IMR-90 (cell line): Measurements from ENCODE around the gene KRTAP19-8. TPM values are rescaled to one million over a fixed set of nuclear protein-coding genes. Genes with fewer than 3 reads are reported as not detected.

Experiments
- ATAC-seq: fragments of 200-7000 bp; cut with Tn5 transposase; 2 replicates; pipeline ENCODE4 v1.9.1; 2020; ENCODE audit warnings: low read depth, mild to moderate bottlenecking, moderate library complexity
- BruUV-seq: library from RNA; stranded (reverse); fragments of 400-500 nt; replicated peaks from 2 replicates; lab custom pipeline; 2021; lab: Mats Ljungman, UMichigan
- CTCF ChIA-PET: fragments of 300-600 bp; formaldehyde crosslinking; extraction: SDS; loops from one replicate; lab custom pipeline; 2021; ENCODE audit warnings: antibody characterized with exemption; lab: Yijun Ruan, JAX
- POLR2A ChIA-PET: fragments of 300-600 bp; sonication (Branson Sonifier 250); formaldehyde crosslinking; loops from one replicate; lab custom pipeline; 2022; ENCODE audit warnings: antibody characterized with exemption; ENCODE audit not compliant: unreplicated experiment; lab: Charles Lee
- DNase-seq: peaks from one replicate; pipeline ENCODE4 v3.0.0; 2013
- H2AFZ ChIP-seq: replicated peaks from 2 replicates; pipeline ENCODE3; 2013; ENCODE audit warnings: low read length, mild to moderate bottlenecking; ENCODE audit not compliant: poor library complexity
- H2AK5ac ChIP-seq: 2 replicates; pipeline ENCODE4 v1.6.1; 2013; ENCODE audit warnings: low read depth, low read length, inconsistent platforms
- H2AK9ac ChIP-seq: replicated peaks from 2 replicates; pipeline ENCODE3; 2013; ENCODE audit warnings: mild to moderate bottlenecking, low read depth, low read length, moderate library complexity; ENCODE audit not compliant: poor library complexity
- H2BK120ac ChIP-seq: 2 replicates; pipeline ENCODE4 v1.6.1; 2013; ENCODE audit warnings: low read depth, low read length, inconsistent platforms
- H2BK15ac ChIP-seq: 3 replicates; pipeline ENCODE4 v1.6.1; 2013; ENCODE audit warnings: low read depth, low read length, inconsistent platforms
- H2BK20ac ChIP-seq: 2 replicates; pipeline ENCODE4 v1.6.1; 2013; ENCODE audit warnings: low read depth, mild to moderate bottlenecking, inconsistent platforms, low read length, moderate library complexity
- H2BK5ac ChIP-seq: 2 replicates; pipeline ENCODE4 v1.6.1; 2013; ENCODE audit warnings: mild to moderate bottlenecking, low read depth, low read length, inconsistent platforms; ENCODE audit not compliant: poor library complexity, severe bottlenecking
- H3K14ac ChIP-seq: replicated peaks from 2 replicates; pipeline ENCODE4 v1.6.1; 2013; ENCODE audit warnings: low read depth, low read length, inconsistent platforms
- H3K18ac ChIP-seq: 2 replicates; pipeline ENCODE4 v1.6.1; 2013; ENCODE audit warnings: low read depth, low read length, control low read depth
- H3K23ac ChIP-seq: 2 replicates; pipeline ENCODE4 v1.6.1; 2013; ENCODE audit warnings: low read depth, low read length, inconsistent platforms
- H3K27ac ChIP-seq: 2 replicates; pipeline ENCODE4 v1.5.1; 2013; ENCODE audit warnings: mild to moderate bottlenecking, control low read depth, low read length; ENCODE audit not compliant: insufficient read depth
- H3K27me3 ChIP-seq: 2 replicates; pipeline ENCODE4 v1.6.1; 2013; ENCODE audit warnings: low read length; ENCODE audit not compliant: control insufficient read depth, insufficient read depth
- H3K36me3 ChIP-seq: 2 replicates; pipeline ENCODE4 v1.6.1; 2013; ENCODE audit warnings: low read length, mixed read lengths; ENCODE audit not compliant: control insufficient read depth, insufficient read depth
- H3K4ac ChIP-seq: 2 replicates; pipeline ENCODE4 v1.6.1; 2013; ENCODE audit warnings: low read depth, low read length, inconsistent platforms
- H3K4me1 ChIP-seq: 2 replicates; pipeline ENCODE4 v1.6.1; 2013; ENCODE audit warnings: low read length, mixed read lengths; ENCODE audit not compliant: control insufficient read depth, insufficient read depth
- H3K4me2 ChIP-seq: 2 replicates; pipeline ENCODE4 v1.6.1; 2013; ENCODE audit warnings: low read depth, mild to moderate bottlenecking, control low read depth, low read length, moderate library complexity
- H3K4me3 ChIP-seq: 2 replicates; pipeline ENCODE4 v1.5.1; 2013; ENCODE audit warnings: low read depth, mild to moderate bottlenecking, control low read depth, low read length, moderate library complexity; ENCODE audit not compliant: insufficient read depth
- H3K56ac ChIP-seq: 2 replicates; pipeline ENCODE4 v1.6.1; 2013; ENCODE audit warnings: low read length, inconsistent platforms; ENCODE audit not compliant: insufficient read depth; ENCODE audit errors: extremely low read depth
- H3K79me1 ChIP-seq, 2 experiments: 2 replicates each; pipeline ENCODE4 v1.6.1; 2013; ENCODE audit warnings: low read length in 2 of 2, inconsistent platforms in 1 of 2, low read depth in 1 of 2
- H3K9ac ChIP-seq: 2 replicates; pipeline ENCODE4 v1.6.1; 2013; ENCODE audit warnings: low read depth, low read length, control low read depth
- H3K9me1 ChIP-seq: 2 replicates; pipeline ENCODE4 v1.6.1; 2013; ENCODE audit warnings: low read length, inconsistent platforms; ENCODE audit not compliant: insufficient read depth
- H3K9me3 ChIP-seq: 2 replicates; pipeline ENCODE4 v1.6.1; 2013; ENCODE audit warnings: low read length; ENCODE audit not compliant: control insufficient read depth, insufficient read depth
- H4K20me1 ChIP-seq: 2 replicates; pipeline ENCODE4 v1.6.1; 2013; ENCODE audit warnings: low read length, inconsistent platforms; ENCODE audit not compliant: insufficient read depth
- H4K5ac ChIP-seq: 2 replicates; pipeline ENCODE4 v1.6.1; 2013; ENCODE audit warnings: mild to moderate bottlenecking, low read depth, low read length, control low read depth
- H4K8ac ChIP-seq, 2 experiments: 2 replicates each; pipeline ENCODE4 v1.6.1; 2013; ENCODE audit warnings: low read depth in 2 of 2, low read length in 2 of 2, control low read depth in 1 of 2, inconsistent platforms in 1 of 2
- H4K91ac ChIP-seq: 2 replicates; pipeline ENCODE4 v1.6.1; 2013; ENCODE audit warnings: low read depth, low read length, inconsistent platforms; ENCODE audit not compliant: insufficient read depth
- CTCF ChIP-seq: conservative IDR thresholded peaks from 2 replicates; pipeline ENCODE4 v1.5.1; 2012; ENCODE audit warnings: mild to moderate bottlenecking, low read depth, low read length, improper control_type of control experiment
- FOS ChIP-seq: fragments of 150-350 bp; IDR thresholded peaks from 2 replicates; pipeline ENCODE4 v1.6.1; 2016; ENCODE audit warnings: low read depth, low read length
- MAFK ChIP-seq: IDR thresholded peaks from 2 replicates; pipeline ENCODE4 v1.6.1; 2012; ENCODE audit warnings: low read depth, low read length, improper control_type of control experiment
- MAZ ChIP-seq: IDR thresholded peaks from 2 replicates; pipeline ENCODE4 v1.6.1; 2012; ENCODE audit warnings: low read depth, mild to moderate bottlenecking, low read length, improper control_type of control experiment, moderate library complexity, borderline replicate concordance
- NFE2L2 ChIP-seq: fragments of 150-350 bp; IDR thresholded peaks from 2 replicates; pipeline ENCODE4 v1.6.1; 2016; ENCODE audit warnings: low read depth, mild to moderate bottlenecking, low read length
- POLR2A ChIP-seq: IDR thresholded peaks from 2 replicates; pipeline ENCODE4 v1.6.1; 2012; ENCODE audit warnings: mild to moderate bottlenecking, low read depth, low read length
- RCOR1 ChIP-seq: IDR thresholded peaks from 2 replicates; pipeline ENCODE4 v1.6.1; 2012; ENCODE audit warnings: mild to moderate bottlenecking, low read length, improper control_type of control experiment; ENCODE audit not compliant: insufficient replicate concordance
- RFX5 ChIP-seq: IDR thresholded peaks from 2 replicates; pipeline ENCODE4 v1.8.0; 2012; ENCODE audit warnings: low read depth, mild to moderate bottlenecking, low read length, moderate library complexity
- USF2 ChIP-seq: fragments of 150-350 bp; IDR thresholded peaks from 2 replicates; pipeline ENCODE4 v1.6.1; 2017; ENCODE audit warnings: mild to moderate bottlenecking, antibody characterized with exemption, low read length, low read depth
- WGBS, 2 experiments: methylation state at CpG; one replicate each; pipeline versions ENCODE4 v1.1.5 to v1.1.7; 2013; ENCODE audit warnings: missing lambda C conversion rate in 2 of 2; ENCODE audit not compliant: insufficient read length in 1 of 2; ENCODE audit errors: extremely low coverage in 2 of 2; 5-methylcytosine and 5-hydroxymethylcytosine counted together
- dilution Hi-C: fragments of 300-500 bp; cut with HindIII; formaldehyde crosslinking; loops from one replicate; pipeline ENCODE4 v1.14.3; 2018; ENCODE audit warnings: low sequenced_read_pairs; ENCODE audit not compliant: unreplicated experiment
- in situ Hi-C: fragments of 300-500 bp; cut with MboI; formaldehyde crosslinking; loops from 3 replicates; pipeline ENCODE4 v1.14.3; 2019; ENCODE audit warnings: low sequenced_read_pairs, inconsistent platforms, mixed read lengths
- intact Hi-C: fragments of 100-400 bp; cut with micrococcal nuclease; formaldehyde crosslinking; loops from 2 replicates; pipeline ENCODE4 v1.10.0; 2022
- polyA plus RNA-seq, 3 experiments: library from polyadenylated mRNA; depleted of rRNA; stranded (reverse); fragments of >200 nt; gene quantifications; 2 replicates each; pipeline ENCODE4 v1.2.3, GENCODE V29; 2012; ENCODE audit warnings: low replicate concordance in 1 of 3
- total RNA-seq: library from RNA; depleted of rRNA; stranded (reverse); fragments of >200 nt; gene quantifications from 2 replicates; pipeline ENCODE4 v1.2.3, GENCODE V29; 2012

KRTAP19-8 gene
- total and polyA plus RNA-seq, 2 of the 4 experiments (the other 2 are of a cell fraction), result not detected

GRCh38 chr21:31014891-31015290, 23.4 kb downstream of the KRTAP19-8 start:
- no peak overlapping the region for H3K4me2 ChIP-seq
- no peaks in the 10 kb centered on the region for H3K79me1 ChIP-seq
- no peak overlapping the region for H4K91ac ChIP-seq
- no peak overlapping the region for H3K18ac ChIP-seq
- no peaks in the 10 kb centered on the region for H3K9me1 ChIP-seq
- H3K9me3 ChIP-seq, result peaks cover 9% of the 10 kb centered on the region
- no peak overlapping the region for H2BK15ac ChIP-seq
- H4K20me1 ChIP-seq, result no peaks in the 10 kb centered on the region
- no peak overlapping the region for H2AK9ac ChIP-seq
- TF ChIP-seq MAFK (no peak), RFX5 (no peak), POLR2A (no peak), RCOR1 (no peak), CTCF (no peak), MAZ (no peak), NFE2L2 (no peak), USF2 (no peak), FOS (no peak)
- in situ Hi-C loops (no loop called here), dilution Hi-C loops (no loop called here), intact Hi-C loops (no loop called here)
- H3K9ac ChIP-seq, result no peak overlapping the region
- ChIA-PET POLR2A (no interaction called here), CTCF (interaction anchor here (0.6 kb wide), 1 partner anchor 888 kb away, joined by 3 read pairs; no protein-coding TSS in a partner anchor)
- BruUV-seq, result no TSS peak
- no peak overlapping the region for H4K5ac ChIP-seq
- H4K8ac ChIP-seq, result no peak overlapping the region
- H3K56ac ChIP-seq, result no peak overlapping the region
- no peak overlapping the region for H2AFZ ChIP-seq
- H3K14ac ChIP-seq, result no peak overlapping the region
- WGBS, 2 experiments, result no CpG with 5 or more reads among the region's 2 CpGs
- H2AK5ac ChIP-seq, result no peak overlapping the region
- no peaks in the 10 kb centered on the region for H3K27me3 ChIP-seq
- H3K4ac ChIP-seq, result no peak overlapping the region
- H3K4me1 ChIP-seq, result no peaks in the 10 kb centered on the region
- ATAC-seq (no peak), DNase-seq (no peak)
- H3K27ac ChIP-seq, result no peak overlapping the region
- no peak overlapping the region for H3K23ac ChIP-seq
- H2BK5ac ChIP-seq, result no peak overlapping the region
- H2BK20ac ChIP-seq, result no peak overlapping the region
- no peak overlapping the region for H3K4me3 ChIP-seq
- H3K36me3 ChIP-seq, result no peaks in the 10 kb centered on the region
- H2BK120ac ChIP-seq, result no peak overlapping the region
